Activated B cell treated with CpG ODN at 0.5 μM for 24 hours (primary cell): ENCODE data around the gene BECN2. TPM values are rescaled to one million over a fixed set of nuclear protein-coding genes. Genes with fewer than 3 reads are reported as not detected.

Experiments
- ATAC-seq: fragments of 200-7000 bp; cut with Tn5 transposase; one replicate; pipeline ENCODE4 v1.10.0; 2021; ENCODE audit warnings: low read depth, mild to moderate bottlenecking, moderate library complexity
- CTCF ChIA-PET: fragments of 350-600 bp; sonication (Branson Sonifier 250); formaldehyde crosslinking; loops from one replicate; lab custom pipeline; 2021; ENCODE audit warnings: antibody characterized with exemption; lab: Charles Lee
- POLR2A ChIA-PET: fragments of 350-600 bp; sonication (Branson Sonifier 250); formaldehyde crosslinking; loops from one replicate; lab custom pipeline; 2021; ENCODE audit warnings: antibody characterized with exemption; lab: Charles Lee
- DNase-seq: peaks from one replicate; pipeline ENCODE4 v3.0.0; 2022
- H3K27ac Mint-ChIP-seq: one replicate; pipeline ENCODE4 v1.8.0; 2020; ENCODE audit warnings: mixed read lengths
- H3K27me3 Mint-ChIP-seq: one replicate; pipeline ENCODE4 v1.8.0; 2021; ENCODE audit warnings: mixed read lengths
- H3K36me3 Mint-ChIP-seq: one replicate; pipeline ENCODE4 v1.8.0; 2021; ENCODE audit warnings: low read depth, mixed read lengths
- H3K4me1 Mint-ChIP-seq: one replicate; pipeline ENCODE4 v1.8.0; 2021; ENCODE audit warnings: mixed read lengths
- H3K4me3 Mint-ChIP-seq: one replicate; pipeline ENCODE4 v1.8.0; 2020; ENCODE audit warnings: mild to moderate bottlenecking, mixed read lengths
- H3K9me3 Mint-ChIP-seq: one replicate; pipeline ENCODE4 v1.8.0; 2020; ENCODE audit warnings: mixed read lengths
- intact Hi-C: fragments of 100-400 bp; cut with micrococcal nuclease; formaldehyde crosslinking; loops from one replicate; pipeline ENCODE4 v1.15.1; 2024
- total RNA-seq: library from RNA; stranded (reverse); gene quantifications from 2 replicates; pipeline ENCODE4 v1.2.3, GENCODE V29; 2022
- TF ChIP-seq, protein P1 (sequence below): fragments of 200-600 bp; IDR thresholded peaks from one replicate; pipeline ENCODE4 v1.8.0; 2022; ENCODE audit warnings: antibody characterized with exemption, mild to moderate bottlenecking

Gene BECN2
- total RNA-seq, 1 donor from 2014 or later, result not detected

DNA sequence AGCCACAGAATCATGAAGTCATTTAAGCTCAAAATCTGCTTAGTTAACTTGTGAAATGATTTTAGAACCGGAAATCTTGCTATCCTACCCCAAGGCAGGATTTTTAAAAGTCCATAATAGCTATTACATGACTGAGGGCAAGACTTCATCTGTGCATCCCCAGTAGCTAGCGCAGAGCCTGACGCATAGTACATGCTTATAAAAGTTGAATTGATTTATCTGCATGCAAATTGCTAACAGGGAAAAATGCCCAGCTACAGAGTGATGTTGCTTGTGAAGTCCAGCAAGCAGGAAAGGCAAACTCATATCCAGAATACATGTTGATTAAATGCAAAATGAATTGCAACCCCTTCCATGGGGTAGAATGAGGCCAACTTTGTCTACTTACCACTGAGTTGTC lies 49.4 kb downstream of the BECN2 start:
- no peaks in the 10 kb centered on the region for H3K9me3 Mint-ChIP-seq
- TF ChIP-seq, protein P1, sequence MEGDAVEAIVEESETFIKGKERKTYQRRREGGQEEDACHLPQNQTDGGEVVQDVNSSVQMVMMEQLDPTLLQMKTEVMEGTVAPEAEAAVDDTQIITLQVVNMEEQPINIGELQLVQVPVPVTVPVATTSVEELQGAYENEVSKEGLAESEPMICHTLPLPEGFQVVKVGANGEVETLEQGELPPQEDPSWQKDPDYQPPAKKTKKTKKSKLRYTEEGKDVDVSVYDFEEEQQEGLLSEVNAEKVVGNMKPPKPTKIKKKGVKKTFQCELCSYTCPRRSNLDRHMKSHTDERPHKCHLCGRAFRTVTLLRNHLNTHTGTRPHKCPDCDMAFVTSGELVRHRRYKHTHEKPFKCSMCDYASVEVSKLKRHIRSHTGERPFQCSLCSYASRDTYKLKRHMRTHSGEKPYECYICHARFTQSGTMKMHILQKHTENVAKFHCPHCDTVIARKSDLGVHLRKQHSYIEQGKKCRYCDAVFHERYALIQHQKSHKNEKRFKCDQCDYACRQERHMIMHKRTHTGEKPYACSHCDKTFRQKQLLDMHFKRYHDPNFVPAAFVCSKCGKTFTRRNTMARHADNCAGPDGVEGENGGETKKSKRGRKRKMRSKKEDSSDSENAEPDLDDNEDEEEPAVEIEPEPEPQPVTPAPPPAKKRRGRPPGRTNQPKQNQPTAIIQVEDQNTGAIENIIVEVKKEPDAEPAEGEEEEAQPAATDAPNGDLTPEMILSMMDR, result no peak
- no peaks in the 10 kb centered on the region for H3K36me3 Mint-ChIP-seq
- ATAC-seq, result no peak
- DNase-seq, result no peak
- no peak overlapping the region for H3K27ac Mint-ChIP-seq
- H3K27me3 Mint-ChIP-seq, result peaks cover 15% of the 10 kb centered on the region
- ChIA-PET CTCF (interaction anchor here (0.7 to 2.1 kb wide), 2 partner anchors 9 to 477 kb away, joined by 3 to 13 read pairs; partner anchors contain the start of gene MAP1LC3C), POLR2A (no interaction called here)
- intact Hi-C loops, result no loop called here
- H3K4me3 Mint-ChIP-seq, result no peak overlapping the region
- no peaks in the 10 kb centered on the region for H3K4me1 Mint-ChIP-seq

Other genes starting within 250 kb of the BECN2 start
- gene EXO1, start 109.6 kb upstream of the BECN2 start, total RNA-seq, result 2.3 TPM in 2 replicates
- gene MAP1LC3C, start 41.3 kb downstream of the BECN2 start, total RNA-seq, result not detected in 2 replicates